IMR-90 (cell line): ENCODE results near the gene ABCF3. TPM values are rescaled to one million over a fixed set of nuclear protein-coding genes. Genes with fewer than 3 reads are reported as not detected.
A peak's percentile ranks its signal among the peaks of the same experiment; 100 is the strongest.

Experiments used
- ATAC-seq: fragments of 200-7000 bp; cut with Tn5 transposase; 2 replicates; pipeline ENCODE4 v1.9.1; 2020; ENCODE audit warnings: low read depth, mild to moderate bottlenecking, moderate library complexity
- BruUV-seq: library from RNA; stranded (reverse); fragments of 400-500 nt; replicated peaks from 2 replicates; lab custom pipeline; 2021; lab: Mats Ljungman, UMichigan
- CTCF ChIA-PET: fragments of 300-600 bp; formaldehyde crosslinking; extraction: SDS; loops from one replicate; lab custom pipeline; 2021; ENCODE audit warnings: antibody characterized with exemption; lab: Yijun Ruan, JAX
- POLR2A ChIA-PET: fragments of 300-600 bp; sonication (Branson Sonifier 250); formaldehyde crosslinking; loops from one replicate; lab custom pipeline; 2022; ENCODE audit warnings: antibody characterized with exemption; ENCODE audit not compliant: unreplicated experiment; lab: Charles Lee
- DNase-seq: peaks from one replicate; pipeline ENCODE4 v3.0.0; 2013
- H2AFZ ChIP-seq: replicated peaks from 2 replicates; pipeline ENCODE3; 2013; ENCODE audit warnings: low read length, mild to moderate bottlenecking; ENCODE audit not compliant: poor library complexity
- H2AK5ac ChIP-seq: 2 replicates; pipeline ENCODE4 v1.6.1; 2013; ENCODE audit warnings: low read depth, low read length, inconsistent platforms
- H2AK9ac ChIP-seq: replicated peaks from 2 replicates; pipeline ENCODE3; 2013; ENCODE audit warnings: mild to moderate bottlenecking, low read depth, low read length, moderate library complexity; ENCODE audit not compliant: poor library complexity
- H2BK120ac ChIP-seq: 2 replicates; pipeline ENCODE4 v1.6.1; 2013; ENCODE audit warnings: low read depth, low read length, inconsistent platforms
- H2BK15ac ChIP-seq: 3 replicates; pipeline ENCODE4 v1.6.1; 2013; ENCODE audit warnings: low read depth, low read length, inconsistent platforms
- H2BK20ac ChIP-seq: 2 replicates; pipeline ENCODE4 v1.6.1; 2013; ENCODE audit warnings: low read depth, mild to moderate bottlenecking, inconsistent platforms, low read length, moderate library complexity
- H2BK5ac ChIP-seq: 2 replicates; pipeline ENCODE4 v1.6.1; 2013; ENCODE audit warnings: mild to moderate bottlenecking, low read depth, low read length, inconsistent platforms; ENCODE audit not compliant: poor library complexity, severe bottlenecking
- H3K14ac ChIP-seq: replicated peaks from 2 replicates; pipeline ENCODE4 v1.6.1; 2013; ENCODE audit warnings: low read depth, low read length, inconsistent platforms
- H3K18ac ChIP-seq: 2 replicates; pipeline ENCODE4 v1.6.1; 2013; ENCODE audit warnings: low read depth, low read length, control low read depth
- H3K23ac ChIP-seq: 2 replicates; pipeline ENCODE4 v1.6.1; 2013; ENCODE audit warnings: low read depth, low read length, inconsistent platforms
- H3K27ac ChIP-seq: 2 replicates; pipeline ENCODE4 v1.5.1; 2013; ENCODE audit warnings: mild to moderate bottlenecking, control low read depth, low read length; ENCODE audit not compliant: insufficient read depth
- H3K27me3 ChIP-seq: 2 replicates; pipeline ENCODE4 v1.6.1; 2013; ENCODE audit warnings: low read length; ENCODE audit not compliant: control insufficient read depth, insufficient read depth
- H3K36me3 ChIP-seq: 2 replicates; pipeline ENCODE4 v1.6.1; 2013; ENCODE audit warnings: low read length, mixed read lengths; ENCODE audit not compliant: control insufficient read depth, insufficient read depth
- H3K4ac ChIP-seq: 2 replicates; pipeline ENCODE4 v1.6.1; 2013; ENCODE audit warnings: low read depth, low read length, inconsistent platforms
- H3K4me1 ChIP-seq: 2 replicates; pipeline ENCODE4 v1.6.1; 2013; ENCODE audit warnings: low read length, mixed read lengths; ENCODE audit not compliant: control insufficient read depth, insufficient read depth
- H3K4me2 ChIP-seq: 2 replicates; pipeline ENCODE4 v1.6.1; 2013; ENCODE audit warnings: low read depth, mild to moderate bottlenecking, control low read depth, low read length, moderate library complexity
- H3K4me3 ChIP-seq: 2 replicates; pipeline ENCODE4 v1.5.1; 2013; ENCODE audit warnings: low read depth, mild to moderate bottlenecking, control low read depth, low read length, moderate library complexity; ENCODE audit not compliant: insufficient read depth
- H3K56ac ChIP-seq: 2 replicates; pipeline ENCODE4 v1.6.1; 2013; ENCODE audit warnings: low read length, inconsistent platforms; ENCODE audit not compliant: insufficient read depth; ENCODE audit errors: extremely low read depth
- H3K79me1 ChIP-seq, 2 experiments: 2 replicates each; pipeline ENCODE4 v1.6.1; 2013; ENCODE audit warnings: low read length in 2 of 2, inconsistent platforms in 1 of 2, low read depth in 1 of 2
- H3K9ac ChIP-seq: 2 replicates; pipeline ENCODE4 v1.6.1; 2013; ENCODE audit warnings: low read depth, low read length, control low read depth
- H3K9me1 ChIP-seq: 2 replicates; pipeline ENCODE4 v1.6.1; 2013; ENCODE audit warnings: low read length, inconsistent platforms; ENCODE audit not compliant: insufficient read depth
- H3K9me3 ChIP-seq: 2 replicates; pipeline ENCODE4 v1.6.1; 2013; ENCODE audit warnings: low read length; ENCODE audit not compliant: control insufficient read depth, insufficient read depth
- H4K20me1 ChIP-seq: 2 replicates; pipeline ENCODE4 v1.6.1; 2013; ENCODE audit warnings: low read length, inconsistent platforms; ENCODE audit not compliant: insufficient read depth
- H4K5ac ChIP-seq: 2 replicates; pipeline ENCODE4 v1.6.1; 2013; ENCODE audit warnings: mild to moderate bottlenecking, low read depth, low read length, control low read depth
- H4K8ac ChIP-seq, 2 experiments: 2 replicates each; pipeline ENCODE4 v1.6.1; 2013; ENCODE audit warnings: low read depth in 2 of 2, low read length in 2 of 2, control low read depth in 1 of 2, inconsistent platforms in 1 of 2
- H4K91ac ChIP-seq: 2 replicates; pipeline ENCODE4 v1.6.1; 2013; ENCODE audit warnings: low read depth, low read length, inconsistent platforms; ENCODE audit not compliant: insufficient read depth
- CEBPB ChIP-seq: IDR thresholded peaks from 2 replicates; pipeline ENCODE4 v1.6.1; 2012; ENCODE audit warnings: low read depth, low read length, improper control_type of control experiment
- CHD1 ChIP-seq: IDR thresholded peaks from 2 replicates; pipeline ENCODE4 v1.6.1; 2012; ENCODE audit warnings: low read depth, low read length, improper control_type of control experiment
- MAFK ChIP-seq: IDR thresholded peaks from 2 replicates; pipeline ENCODE4 v1.6.1; 2012; ENCODE audit warnings: low read depth, low read length, improper control_type of control experiment
- MAZ ChIP-seq: IDR thresholded peaks from 2 replicates; pipeline ENCODE4 v1.6.1; 2012; ENCODE audit warnings: low read depth, mild to moderate bottlenecking, low read length, improper control_type of control experiment, moderate library complexity, borderline replicate concordance
- RCOR1 ChIP-seq: IDR thresholded peaks from 2 replicates; pipeline ENCODE4 v1.6.1; 2012; ENCODE audit warnings: mild to moderate bottlenecking, low read length, improper control_type of control experiment; ENCODE audit not compliant: insufficient replicate concordance
- WGBS, 2 experiments: methylation state at CpG; one replicate each; pipeline versions ENCODE4 v1.1.5 to v1.1.7; 2013; ENCODE audit warnings: missing lambda C conversion rate in 2 of 2; ENCODE audit not compliant: insufficient read length in 1 of 2; ENCODE audit errors: extremely low coverage in 2 of 2; 5-methylcytosine and 5-hydroxymethylcytosine counted together
- dilution Hi-C: fragments of 300-500 bp; cut with HindIII; formaldehyde crosslinking; loops from one replicate; pipeline ENCODE4 v1.14.3; 2018; ENCODE audit warnings: low sequenced_read_pairs; ENCODE audit not compliant: unreplicated experiment
- in situ Hi-C: fragments of 300-500 bp; cut with MboI; formaldehyde crosslinking; loops from 3 replicates; pipeline ENCODE4 v1.14.3; 2019; ENCODE audit warnings: low sequenced_read_pairs, inconsistent platforms, mixed read lengths
- intact Hi-C: fragments of 100-400 bp; cut with micrococcal nuclease; formaldehyde crosslinking; loops from 2 replicates; pipeline ENCODE4 v1.10.0; 2022
- polyA plus RNA-seq, 3 experiments: library from polyadenylated mRNA; depleted of rRNA; stranded (reverse); fragments of >200 nt; gene quantifications; 2 replicates each; pipeline ENCODE4 v1.2.3, GENCODE V29; 2012; ENCODE audit warnings: low replicate concordance in 1 of 3
- total RNA-seq: library from RNA; depleted of rRNA; stranded (reverse); fragments of >200 nt; gene quantifications from 2 replicates; pipeline ENCODE4 v1.2.3, GENCODE V29; 2012

ABCF3 gene
- total and polyA plus RNA-seq, 2 of the 4 experiments (the other 2 are of a cell fraction), result 36.9 to 59.2 TPM

- dilution Hi-C loops (no loop called here), intact Hi-C loops (no loop called here), in situ Hi-C loops (no loop called here)
- H3K4me3 ChIP-seq, result no peak overlapping the region
- no peak overlapping the region; the same call in 1 of the 2 replicates for H3K4me2 ChIP-seq
- no TSS peak for BruUV-seq
- H3K4ac ChIP-seq, result no peak overlapping the region
- peak; percentile 88 for DNase-seq
- peaks cover 46% of the 10 kb centered on the region for H3K36me3 ChIP-seq
- peaks cover 15 to 57% of the 10 kb centered on the region in 2 experiments for H3K79me1 ChIP-seq
- no peak overlapping the region for H3K14ac ChIP-seq
- no peak overlapping the region for H4K91ac ChIP-seq
- no peak overlapping the region for H2AFZ ChIP-seq
- POLR2A ChIA-PET, result no interaction called here
- CTCF ChIA-PET, result no interaction called here
- no peaks in the 10 kb centered on the region for H3K27me3 ChIP-seq
- no peak overlapping the region for H3K18ac ChIP-seq
- no peak overlapping the region for H2BK15ac ChIP-seq
- H3K9ac ChIP-seq, result no peak overlapping the region
- H4K8ac ChIP-seq, result no peak overlapping the region
- H2BK20ac ChIP-seq, result no peak overlapping the region
- TF ChIP-seq MAZ, result no peak
- no peak for TF ChIP-seq RCOR1
- no peak for TF ChIP-seq MAFK
- peak; percentile 36 for TF ChIP-seq CEBPB
- TF ChIP-seq CHD1, result no peak
- H4K5ac ChIP-seq, result no peak overlapping the region
- peaks cover 25% of the 10 kb centered on the region for H3K4me1 ChIP-seq
- H3K56ac ChIP-seq, result no peak overlapping the region
- no peak overlapping the region for H3K23ac ChIP-seq
- no peak overlapping the region for H2AK9ac ChIP-seq
- H2BK5ac ChIP-seq, result peak overlapping the region; percentile 14
- 67% methylated on average over 1 of the region's 5 CpGs; no CpG with 5 or more reads in 1 of the 2 experiments for WGBS, 2 experiments
- H4K20me1 ChIP-seq, result peaks cover 39% of the 10 kb centered on the region
- no peak for ATAC-seq
- H2AK5ac ChIP-seq, result no peak overlapping the region
- H3K9me3 ChIP-seq, result no peaks in the 10 kb centered on the region
- no peak overlapping the region for H3K27ac ChIP-seq
- H2BK120ac ChIP-seq, result no peak overlapping the region
- peaks cover 27% of the 10 kb centered on the region for H3K9me1 ChIP-seq
These were observed 13.2 kb upstream of the ABCF3 start for GRCh38 chr3:184172681-184173373.
